Measurements from ENCODE around the gene FAM174B. TPM values are rescaled to one million over a fixed set of nuclear protein-coding genes. Genes with fewer than 3 reads are reported as not detected.
"Not testable (repeated sequence)": the region's sequence is repeated elsewhere in the genome, so short reads cannot be mapped to it uniquely, and the experiment has no call there.

FAM174B gene
- total RNA-seq, 1 experiment from 2014 or later, result 20.1 TPM

- peak; percentile 65 for DNase-seq (ENCODE audit: low read depth)
Measured at GRCh38 chr15:92619145-92620101, 36.2 kb downstream of the FAM174B start.

GRCh38 chr15:92617549-92618520, 37.7 kb downstream of the FAM174B start:
- peak; percentile 75 for DNase-seq (ENCODE audit: low read depth)

DNA sequence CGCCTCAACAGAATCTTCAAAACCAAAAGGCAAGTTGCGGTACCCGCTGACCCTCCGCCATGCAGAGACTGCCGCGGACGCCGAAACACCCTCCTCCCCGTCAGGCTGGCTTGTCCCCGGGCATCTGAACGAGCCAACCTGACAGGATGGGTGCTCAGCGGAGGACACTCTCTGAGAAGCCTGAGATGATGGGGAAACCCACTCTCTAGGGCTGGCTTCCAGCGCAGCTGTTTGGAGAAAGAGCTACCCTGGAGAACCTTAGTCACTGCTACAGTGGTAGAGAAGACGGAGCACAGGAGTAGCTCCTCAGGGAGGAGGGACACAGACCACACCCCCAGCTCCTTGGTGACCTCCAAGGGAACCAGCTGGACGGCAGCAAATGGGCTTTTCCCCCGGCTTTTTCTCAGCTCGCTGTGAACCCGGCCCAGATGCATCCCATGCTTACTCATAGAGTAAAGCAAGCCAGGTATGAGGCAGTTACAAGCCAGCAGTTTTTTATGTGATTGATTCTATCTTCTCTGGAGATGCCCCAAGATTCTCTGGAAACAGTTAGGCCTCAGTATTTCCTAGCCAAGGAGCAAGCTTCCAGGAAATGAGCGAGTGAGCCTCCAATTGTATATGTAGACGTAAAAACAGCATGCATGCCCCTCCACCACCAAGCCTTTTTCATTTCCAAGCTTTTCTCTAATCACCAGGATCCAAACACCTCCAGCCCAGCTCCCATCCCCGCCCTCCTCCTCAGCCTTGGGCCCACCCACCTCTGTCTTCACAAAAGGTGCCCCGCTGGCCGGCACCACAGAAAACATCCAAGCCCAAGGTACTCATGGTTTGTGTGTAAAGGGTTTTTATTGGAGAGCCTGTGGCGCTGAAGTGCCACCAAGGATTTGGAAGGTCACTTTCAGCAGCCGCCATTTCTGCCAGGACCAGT, 38.7 kb downstream of the FAM174B start:
- no peak for DNase-seq (ENCODE audit: low read depth)

GRCh38 chr15:92614791-92615785, 40.5 kb downstream of the FAM174B start:
- DNase-seq (ENCODE audit: low read depth), result no peak

DNA sequence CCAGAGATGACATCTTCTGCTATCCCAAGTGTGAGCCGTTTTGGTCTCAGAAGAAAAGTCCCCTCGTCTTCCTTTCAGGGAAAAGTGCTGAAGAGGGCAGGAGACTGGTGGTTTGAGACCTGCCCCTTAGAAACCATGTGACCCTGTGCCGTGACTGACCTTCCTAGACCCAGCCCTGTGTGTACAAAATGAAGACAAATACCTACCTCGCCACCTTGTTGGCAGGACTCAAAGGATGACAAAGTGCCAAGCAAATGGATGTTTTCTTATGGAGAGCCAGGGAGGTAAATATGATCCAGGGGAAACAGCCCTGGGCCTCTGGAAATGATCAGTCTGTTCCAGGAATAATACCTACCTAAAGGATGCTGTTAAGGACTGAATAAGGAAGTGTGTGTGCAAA, 41.3 kb downstream of the FAM174B start:
- DNase-seq (ENCODE audit: low read depth), result no peak

- DNase-seq (ENCODE audit: low read depth), result no peak
Measured at GRCh38 chr15:92613841-92614240, 41.7 kb downstream of the FAM174B start.

GRCh38 chr15:92612891-92613290, 42.7 kb downstream of the FAM174B start:
- DNase-seq (ENCODE audit: low read depth), result no peak

GRCh38 chr15:92611995-92612745, 43.4 kb downstream of the FAM174B start:
- DNase-seq (ENCODE audit: low read depth), result peak; percentile 19

DNA sequence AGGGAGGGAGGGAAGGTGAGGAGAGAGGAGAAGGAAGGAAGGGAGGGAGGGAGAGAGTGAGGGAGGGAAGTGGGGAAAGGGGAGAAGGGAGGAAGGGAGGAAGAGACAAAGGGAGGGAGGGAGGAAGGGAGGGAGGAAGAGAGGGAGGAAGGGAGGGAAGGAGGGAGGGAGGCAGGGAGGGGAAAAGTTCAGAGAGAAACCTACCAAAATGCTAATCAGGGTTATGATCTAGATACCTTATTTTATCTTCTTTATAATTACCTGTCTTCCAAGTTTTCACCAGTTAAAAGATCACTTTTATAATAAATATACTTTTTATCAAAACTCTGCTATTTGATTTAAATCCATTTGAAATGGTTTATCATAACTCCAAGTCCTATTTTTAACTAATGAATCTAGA, 44.4 kb downstream of the FAM174B start:
- DNase-seq (ENCODE audit: low read depth), result no peak

- no peak for DNase-seq (ENCODE audit: low read depth)
Measured at GRCh38 chr15:92610101-92610520, 45.5 kb downstream of the FAM174B start.

DNA sequence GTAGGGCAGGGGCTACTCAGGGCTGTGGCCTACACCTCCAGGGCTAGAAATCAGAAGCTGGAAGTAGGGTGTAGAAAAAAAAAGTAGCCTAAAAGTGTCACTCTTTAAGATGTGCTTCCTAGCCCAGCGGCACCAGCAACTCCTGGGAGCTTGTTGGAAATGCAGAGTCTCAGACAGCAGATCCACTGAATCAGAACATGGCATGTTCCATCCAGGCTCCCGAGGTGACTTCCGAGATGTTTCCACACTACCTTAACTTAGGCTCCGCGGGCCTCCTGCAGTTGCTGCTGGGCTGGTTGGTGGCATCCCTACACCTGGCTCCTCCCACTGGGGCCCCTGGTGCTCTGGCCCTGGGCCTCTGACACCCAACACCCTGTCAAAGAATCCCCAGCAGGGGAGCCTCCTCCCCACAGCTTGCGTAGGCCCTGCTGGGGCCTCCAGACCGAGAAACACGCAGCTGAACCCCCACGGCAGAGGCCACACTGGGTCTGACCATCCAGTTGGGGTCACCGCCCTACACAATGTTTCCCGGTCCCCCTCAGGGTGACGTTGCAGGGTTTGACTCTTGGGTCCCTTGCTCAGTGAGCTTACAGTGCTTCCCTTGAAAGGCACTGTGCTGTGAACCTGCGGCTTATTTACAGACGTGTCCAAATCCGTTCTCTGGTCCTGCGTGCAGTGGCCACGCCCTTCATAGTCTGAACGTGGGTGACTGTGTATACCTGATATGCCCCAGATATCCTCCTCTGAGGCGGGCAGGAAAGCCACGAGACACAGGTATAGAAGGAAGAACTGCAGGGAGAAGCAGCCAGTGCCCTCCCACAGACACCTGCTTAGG, 46.5 kb downstream of the FAM174B start:
- DNase-seq (ENCODE audit: low read depth), result no peak

- not testable (repeated sequence) for DNase-seq (ENCODE audit: low read depth)
Measured at GRCh38 chr15:92606836-92607150, 48.8 kb downstream of the FAM174B start.

GRCh38 chr15:92606126-92606835, 49.3 kb downstream of the FAM174B start:
- no peak for DNase-seq (ENCODE audit: low read depth)

- DNase-seq (ENCODE audit: low read depth), result no peak
Measured at GRCh38 chr15:92605225-92605944, 50.2 kb downstream of the FAM174B start.

DNA sequence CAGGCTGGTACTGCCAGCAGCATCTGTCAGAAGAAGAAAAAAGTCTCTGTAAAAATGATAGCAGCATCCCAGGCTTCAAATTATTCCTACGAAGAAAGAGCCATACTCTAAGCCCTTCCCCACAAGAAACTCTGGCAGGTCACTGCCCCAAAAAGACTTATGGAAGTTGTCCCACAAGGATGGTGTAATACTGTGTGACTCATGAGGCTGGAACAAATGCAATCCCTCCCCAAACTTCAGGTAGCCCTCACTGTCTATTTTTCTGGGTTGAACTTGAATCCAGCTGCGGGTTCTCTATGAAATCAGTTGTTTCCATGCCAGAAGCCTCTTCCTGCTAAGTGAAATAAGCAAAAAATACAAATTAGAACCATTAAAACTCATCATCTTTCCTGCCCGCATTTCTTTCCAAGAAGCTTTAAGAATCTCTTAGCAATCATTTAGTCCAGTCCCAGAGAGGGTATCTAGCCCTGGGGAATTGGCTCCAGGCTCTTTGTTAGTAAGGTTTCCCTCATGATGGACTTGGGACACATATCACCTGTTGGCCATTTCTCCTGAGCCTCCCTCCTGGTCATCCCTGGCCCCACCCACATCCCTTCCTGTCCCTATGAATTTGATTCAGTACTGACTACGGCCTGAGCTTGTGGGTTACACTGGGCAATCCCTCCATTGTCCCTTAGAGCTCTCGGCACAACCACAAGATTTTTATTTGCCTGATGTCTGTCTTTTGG, 51.7 kb downstream of the FAM174B start:
- peak; percentile 38 for DNase-seq (ENCODE audit: low read depth)

GRCh38 chr15:92603278-92603677, 52.3 kb downstream of the FAM174B start:
- no peak for DNase-seq (ENCODE audit: low read depth)

GRCh38 chr15:92602267-92602593, 53.3 kb downstream of the FAM174B start:
- no peak for DNase-seq (ENCODE audit: low read depth)
